ENCODE results near the gene P3H4.
"Not testable (repeated sequence)": the region's sequence is repeated elsewhere in the genome, so short reads cannot be mapped to it uniquely, and the experiment has no call there.

Gene P3H4

GRCh38 chr17:41837761-41838538, 26.2 kb upstream of the P3H4 start, which contains the start of gene KLHL10:
TSS of gene KLHL10 (plus strand) at chr17:41837825. CDS start at chr17:41837933, 108 bp downstream.
- ChIA-PET CTCF (interaction anchor here (0.7 to 1.5 kb wide), 4 partner anchors 8 to 26 kb away, joined by 3 to 5 read pairs (median 4); no protein-coding TSS in a partner anchor), POLR2A (no interaction called here)
- no peak within 1 kb of the TSS for H3K4me3 ChIP-seq (ENCODE audit: low read depth, low read length)
- DNase-seq (ENCODE audit: low read depth, low spot score) = no peak
- TF ChIP-seq, protein P1, sequence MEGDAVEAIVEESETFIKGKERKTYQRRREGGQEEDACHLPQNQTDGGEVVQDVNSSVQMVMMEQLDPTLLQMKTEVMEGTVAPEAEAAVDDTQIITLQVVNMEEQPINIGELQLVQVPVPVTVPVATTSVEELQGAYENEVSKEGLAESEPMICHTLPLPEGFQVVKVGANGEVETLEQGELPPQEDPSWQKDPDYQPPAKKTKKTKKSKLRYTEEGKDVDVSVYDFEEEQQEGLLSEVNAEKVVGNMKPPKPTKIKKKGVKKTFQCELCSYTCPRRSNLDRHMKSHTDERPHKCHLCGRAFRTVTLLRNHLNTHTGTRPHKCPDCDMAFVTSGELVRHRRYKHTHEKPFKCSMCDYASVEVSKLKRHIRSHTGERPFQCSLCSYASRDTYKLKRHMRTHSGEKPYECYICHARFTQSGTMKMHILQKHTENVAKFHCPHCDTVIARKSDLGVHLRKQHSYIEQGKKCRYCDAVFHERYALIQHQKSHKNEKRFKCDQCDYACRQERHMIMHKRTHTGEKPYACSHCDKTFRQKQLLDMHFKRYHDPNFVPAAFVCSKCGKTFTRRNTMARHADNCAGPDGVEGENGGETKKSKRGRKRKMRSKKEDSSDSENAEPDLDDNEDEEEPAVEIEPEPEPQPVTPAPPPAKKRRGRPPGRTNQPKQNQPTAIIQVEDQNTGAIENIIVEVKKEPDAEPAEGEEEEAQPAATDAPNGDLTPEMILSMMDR (IDR thresholded peaks at IDR 0.05; ENCODE audit: insufficient read depth, low read length, missing control alignments) = no peak

- no peak for DNase-seq (ENCODE audit: low read depth, low spot score)
- H3K4me3 ChIP-seq (ENCODE audit: low read depth, low read length) = peak overlapping the region; percentile 80
- TF ChIP-seq, protein P1 (IDR thresholded peaks at IDR 0.05; ENCODE audit: insufficient read depth, low read length, missing control alignments) = no peak
- CTCF ChIA-PET = no interaction called here
- POLR2A ChIA-PET = interaction anchor here (0.6 to 0.7 kb wide), 2 partner anchors 28 to 94 kb away, joined by 3 read pairs; partner anchors contain the start of genes KLHL11 and ODAD4
These were observed 24.9 kb upstream of the P3H4 start for GRCh38 chr17:41836550-41837196.

DNA sequence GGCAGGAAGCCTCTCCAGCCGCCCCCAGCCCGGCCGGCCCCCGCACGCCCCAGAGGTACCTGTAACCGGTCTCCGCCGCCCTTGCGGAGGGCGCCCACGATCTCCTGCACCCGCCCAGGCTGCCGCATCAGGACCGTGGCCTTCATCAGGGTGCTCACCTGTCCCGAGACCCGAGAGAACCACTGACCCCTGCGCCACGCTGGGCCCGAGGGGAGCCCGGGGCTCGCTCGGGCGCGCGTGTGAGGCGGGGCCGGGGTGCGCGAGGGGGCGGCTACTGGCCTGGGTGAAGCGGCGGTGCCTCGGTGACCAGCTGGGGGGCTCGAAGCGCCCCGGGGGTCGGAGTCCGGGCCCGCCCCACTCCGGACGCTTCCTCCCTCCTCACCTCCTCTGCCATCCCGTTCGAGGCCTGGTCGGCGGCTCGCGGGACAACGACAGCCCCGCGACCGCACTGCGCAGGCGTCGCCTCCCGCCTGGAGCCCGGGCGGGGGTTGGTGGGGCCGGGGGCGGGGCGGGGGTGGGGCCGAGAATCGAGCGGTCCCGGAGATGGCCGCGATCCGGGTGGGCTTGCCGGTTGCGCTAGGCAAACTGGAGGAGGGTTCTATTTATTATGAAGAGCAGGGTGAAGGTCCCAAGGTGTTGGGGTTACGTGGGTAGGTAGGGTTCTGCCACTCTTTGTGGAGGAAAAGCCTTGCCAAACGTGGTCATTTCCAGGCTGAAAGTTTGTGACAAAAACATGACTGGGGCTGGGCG, 24.2 kb upstream of the P3H4 start, which contains the start of gene NT5C3B:
NT5C3B (minus strand) TSS at position 433 of the 750 bp plus-strand sequence; CDS start at position 394, 39 bp downstream.
- TF ChIP-seq, protein P1 (IDR thresholded peaks at IDR 0.05; ENCODE audit: insufficient read depth, low read length, missing control alignments) = no peak
- POLR2A ChIA-PET = interaction anchor here (0.6 to 1.3 kb wide), 2 partner anchors 29 kb away, joined by 3 to 6 read pairs; partner anchors contain the start of gene KLHL11
- CTCF ChIA-PET = no interaction called here
- H3K4me3 ChIP-seq (ENCODE audit: low read depth, low read length) = peak within 1 kb of the TSS; percentile 80
- DNase-seq (ENCODE audit: low read depth, low spot score) = no peak

- POLR2A ChIA-PET = interaction anchor here (1.3 kb wide), 1 partner anchor 30 kb away, joined by 6 read pairs; the partner anchor contains the start of gene KLHL11
- H3K4me3 ChIP-seq (ENCODE audit: low read depth, low read length) = peak overlapping the region; percentile 80
- CTCF ChIA-PET = interaction anchor here (0.6 to 1.2 kb wide), 4 partner anchors 12 to 98 kb away, joined by 3 to 4 read pairs (median 3); no protein-coding TSS in a partner anchor
- no peak for DNase-seq (ENCODE audit: low read depth, low spot score)
- TF ChIP-seq, protein P1 (IDR thresholded peaks at IDR 0.05; ENCODE audit: insufficient read depth, low read length, missing control alignments) = no peak
These were observed 23.6 kb upstream of the P3H4 start for GRCh38 chr17:41835214-41835799.

- CTCF ChIA-PET = interaction anchor here (1.0 to 1.7 kb wide), 3 partner anchors 8 to 129 kb away, joined by 3 to 6 read pairs (median 3); partner anchors contain the start of gene P3H4
- POLR2A ChIA-PET; DNase-seq (ENCODE audit: low read depth, low spot score); H3K4me3 ChIP-seq (ENCODE audit: low read depth, low read length): not testable (repeated sequence)
These were observed 18.2 kb upstream of the P3H4 start for GRCh38 chr17:41829961-41830360.

All from AG04449 (cell line).